ENCODE results near the gene MEN1. TPM values are rescaled to one million over a fixed set of nuclear protein-coding genes. Genes with fewer than 3 reads are reported as not detected.

MEN1 gene
- total and polyA plus RNA-seq, 2 of the 13 experiments (the other 11 are each of a cell fraction or from before 2014, with no cell fraction given), result 20.5 to 27.3 TPM

- TF ChIP-seq ZNF639 (CRISPR knock-in tag; conservative IDR thresholded peaks at IDR 0.05) (no peak), TCF7 (IDR thresholded peaks at IDR 0.05; ENCODE audit: low read depth) (peak; percentile 51; the same call in 1 of the 2 replicates), ZNF343 (CRISPR knock-in tag; IDR thresholded peaks at IDR 0.05) (no peak), SMC3 (IDR thresholded peaks at IDR 0.05; ENCODE audit: low read length) (no peak), HNRNPL (IDR thresholded peaks at IDR 0.05; ENCODE audit: low read depth, low read length) (0 out of 2 replicates have a peak, but pooled peaks have one; percentile 44), SOX6 (IDR thresholded peaks at IDR 0.05) (no peak), SOX6 (CRISPR knock-in tag; IDR thresholded peaks at IDR 0.05) (peak; percentile 31; the same call in 1 of the 2 replicates), RXRB (CRISPR knock-in tag; IDR thresholded peaks at IDR 0.05; ENCODE audit: borderline replicate concordance) (0 out of 2 replicates have a peak, but pooled peaks have one; percentile 18), ARID4A (CRISPR knock-in tag; IDR thresholded peaks at IDR 0.05; ENCODE audit: borderline replicate concordance) (peak; percentile 54), AFF4 (CRISPR knock-in tag; IDR thresholded peaks at IDR 0.05) (no peak), RXRA (CRISPR knock-in tag; IDR thresholded peaks at IDR 0.05) (peak; percentile 52; the same call in 1 of the 2 replicates), SETDB1 (CRISPR knock-in tag; IDR thresholded peaks at IDR 0.05; ENCODE audit: borderline replicate concordance) (no peak), ZFP36L2 (CRISPR knock-in tag; IDR thresholded peaks at IDR 0.05) (no peak), ZNF569 (CRISPR knock-in tag; IDR thresholded peaks at IDR 0.05; ENCODE audit: borderline replicate concordance) (no peak), KLF16 (CRISPR knock-in tag; IDR thresholded peaks at IDR 0.05) (no peak), ZNF768 (CRISPR knock-in tag; IDR thresholded peaks at IDR 0.05) (peak; percentile 2; the same call in 1 of the 2 replicates), SPEN (CRISPR knock-in tag; IDR thresholded peaks at IDR 0.05; ENCODE audit: low read depth) (0 out of 2 replicates have a peak, but pooled peaks have one; percentile 23), PHF8 (CRISPR knock-in tag; IDR thresholded peaks at IDR 0.05) (no peak)
- TF ChIP-seq, protein P1, sequence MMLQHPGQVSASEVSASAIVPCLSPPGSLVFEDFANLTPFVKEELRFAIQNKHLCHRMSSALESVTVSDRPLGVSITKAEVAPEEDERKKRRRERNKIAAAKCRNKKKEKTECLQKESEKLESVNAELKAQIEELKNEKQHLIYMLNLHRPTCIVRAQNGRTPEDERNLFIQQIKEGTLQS (CRISPR knock-in tag; IDR thresholded peaks at IDR 0.05), result no peak
- TF ChIP-seq, protein P2, sequence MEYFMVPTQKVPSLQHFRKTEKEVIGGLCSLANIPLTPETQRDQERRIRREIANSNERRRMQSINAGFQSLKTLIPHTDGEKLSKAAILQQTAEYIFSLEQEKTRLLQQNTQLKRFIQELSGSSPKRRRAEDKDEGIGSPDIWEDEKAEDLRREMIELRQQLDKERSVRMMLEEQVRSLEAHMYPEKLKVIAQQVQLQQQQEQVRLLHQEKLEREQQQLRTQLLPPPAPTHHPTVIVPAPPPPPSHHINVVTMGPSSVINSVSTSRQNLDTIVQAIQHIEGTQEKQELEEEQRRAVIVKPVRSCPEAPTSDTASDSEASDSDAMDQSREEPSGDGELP (IDR thresholded peaks at IDR 0.05; ENCODE audit: borderline replicate concordance, low read depth), result peak; percentile 76; the same call in 1 of the 2 replicates
Measured at GRCh38 chr11:64759131-64759721, 51.1 kb downstream of the MEN1 start (continued).

Measured in HepG2 (cell line).